ENCODE data around the gene R3HCC1L. TPM values are rescaled to one million over a fixed set of nuclear protein-coding genes. Genes with fewer than 3 reads are reported as not detected.

R3HCC1L gene
- polyA plus RNA-seq, 1 donor from 2014 or later = 12.8 TPM

GRCh38 chr10:98217801-98218200 is 83.3 kb downstream of the R3HCC1L start:
- Histone ChIP-seq H3K27me3 (ENCODE audit: insufficient read depth, low read depth, low read length) (no peaks in the 10 kb centered on the region), H3F3A (ENCODE audit: insufficient read depth, low read length, poor library complexity, severe bottlenecking) (no peaks in the 10 kb centered on the region), H3K4me2 (ENCODE audit: low read length) (no peak overlapping the region), H3K4me3 (ENCODE audit: low read length) (no peak overlapping the region), H3K27ac (ENCODE audit: low read length) (no peak overlapping the region), H3K9me2 (ENCODE audit: insufficient read depth, low read length) (no peaks in the 10 kb centered on the region), H3K9me3 (ENCODE audit: low read length) (peaks cover 4% of the 10 kb centered on the region), H2AFZ (ENCODE audit: low read depth, low read length) (no peak overlapping the region), H3K9ac (ENCODE audit: low read length) (no peak overlapping the region), H4K20me1 (ENCODE audit: insufficient read depth) (no peaks in the 10 kb centered on the region), H3K79me2 (replicated peaks; ENCODE audit: insufficient read depth, low read length) (peaks cover 3% of the 10 kb centered on the region), H3K36me3 (ENCODE audit: insufficient read depth, low read length) (no peaks in the 10 kb centered on the region)
- no peak for TF ChIP-seq EZH2 (IDR thresholded peaks at IDR 0.05; ENCODE audit: borderline replicate concordance, insufficient read depth, low read length, poor library complexity, severe bottlenecking)
- no peak for TF ChIP-seq SMC3 (conservative IDR thresholded peaks at IDR 0.05; ENCODE audit: poor library complexity)
- no peak for TF ChIP-seq POLR2AphosphoS5 (IDR thresholded peaks at IDR 0.05)
- TF ChIP-seq MXI1 (conservative IDR thresholded peaks at IDR 0.05; ENCODE audit: poor library complexity, severe bottlenecking) = no peak
- no peak for TF ChIP-seq RAD21 (conservative IDR thresholded peaks at IDR 0.05)

GRCh38 chr10:98223874-98224273 is 89.4 kb downstream of the R3HCC1L start:
- no peak overlapping the region for H3K9ac ChIP-seq (ENCODE audit: low read length)
- no peaks in the 10 kb centered on the region for H3K79me2 ChIP-seq (replicated peaks; ENCODE audit: insufficient read depth, low read length)
- H3K4me2 ChIP-seq (ENCODE audit: low read length) = no peak overlapping the region
- H3K9me2 ChIP-seq (ENCODE audit: insufficient read depth, low read length) = no peaks in the 10 kb centered on the region
- no peaks in the 10 kb centered on the region for H3K9me3 ChIP-seq (ENCODE audit: low read length)
- TF ChIP-seq RAD21 (conservative IDR thresholded peaks at IDR 0.05) (no peak), MXI1 (conservative IDR thresholded peaks at IDR 0.05; ENCODE audit: poor library complexity, severe bottlenecking) (no peak), SMC3 (conservative IDR thresholded peaks at IDR 0.05; ENCODE audit: poor library complexity) (no peak), CTCF (IDR thresholded peaks at IDR 0.05; ENCODE audit: poor library complexity, severe bottlenecking) (no peak)
- H3K27me3 ChIP-seq (ENCODE audit: insufficient read depth, low read depth, low read length) = no peaks in the 10 kb centered on the region
- no peaks in the 10 kb centered on the region for H3F3A ChIP-seq (ENCODE audit: insufficient read depth, low read length, poor library complexity, severe bottlenecking)
- no peaks in the 10 kb centered on the region for H3K36me3 ChIP-seq (ENCODE audit: insufficient read depth, low read length)
- H4K20me1 ChIP-seq (ENCODE audit: insufficient read depth) = no peaks in the 10 kb centered on the region
- H3K27ac ChIP-seq (ENCODE audit: low read length) = no peak overlapping the region
- H2AFZ ChIP-seq (ENCODE audit: low read depth, low read length) = no peak overlapping the region
- no peak overlapping the region for H3K4me3 ChIP-seq (ENCODE audit: low read length)

GRCh38 chr10:98224509-98224908 is 90.1 kb downstream of the R3HCC1L start:
- H3K9me3 ChIP-seq (ENCODE audit: low read length) = no peaks in the 10 kb centered on the region
- H3K27ac ChIP-seq (ENCODE audit: low read length) = no peak overlapping the region
- no peaks in the 10 kb centered on the region for H3F3A ChIP-seq (ENCODE audit: insufficient read depth, low read length, poor library complexity, severe bottlenecking)
- H2AFZ ChIP-seq (ENCODE audit: low read depth, low read length) = no peak overlapping the region
- H3K79me2 ChIP-seq (replicated peaks; ENCODE audit: insufficient read depth, low read length) = no peaks in the 10 kb centered on the region
- no peaks in the 10 kb centered on the region for H4K20me1 ChIP-seq (ENCODE audit: insufficient read depth)
- no peak overlapping the region for H3K9ac ChIP-seq (ENCODE audit: low read length)
- H3K9me2 ChIP-seq (ENCODE audit: insufficient read depth, low read length) = no peaks in the 10 kb centered on the region
- no peaks in the 10 kb centered on the region for H3K27me3 ChIP-seq (ENCODE audit: insufficient read depth, low read depth, low read length)
- no peak overlapping the region for H3K4me2 ChIP-seq (ENCODE audit: low read length)
- no peaks in the 10 kb centered on the region for H3K36me3 ChIP-seq (ENCODE audit: insufficient read depth, low read length)
- no peak overlapping the region for H3K4me3 ChIP-seq (ENCODE audit: low read length)
- TF ChIP-seq REST (IDR thresholded peaks at IDR 0.05; ENCODE audit: borderline replicate concordance) (no peak), POLR2AphosphoS5 (IDR thresholded peaks at IDR 0.05) (no peak), MXI1 (conservative IDR thresholded peaks at IDR 0.05; ENCODE audit: poor library complexity, severe bottlenecking) (no peak), EP300 (conservative IDR thresholded peaks at IDR 0.05; ENCODE audit: poor library complexity, severe bottlenecking) (no peak), TAF1 (IDR thresholded peaks at IDR 0.05; ENCODE audit: low read depth) (no peak), CTCF (IDR thresholded peaks at IDR 0.05; ENCODE audit: poor library complexity, severe bottlenecking) (no peak), RAD21 (conservative IDR thresholded peaks at IDR 0.05) (no peak), SMC3 (conservative IDR thresholded peaks at IDR 0.05; ENCODE audit: poor library complexity) (no peak)

All from neural cell (in vitro differentiated cells).